ENCODE data around the gene SAP30BP. TPM values are rescaled to one million over a fixed set of nuclear protein-coding genes. Genes with fewer than 3 reads are reported as not detected.

Gene SAP30BP
- total and polyA plus RNA-seq, 2 donors, result 72.4 to 85.4 TPM

- DNase-seq (ENCODE audit: low read depth in 6 of 9, low spot score in 9 of 9), result no peak
- Histone ChIP-seq H3K4me1 (ENCODE audit: control insufficient read depth in 2 of 2, insufficient read depth in 2 of 2, low read length in 2 of 2) (peaks cover 4 to 10% of the 10 kb centered on the region in 2 donors), H3K27ac (ENCODE audit: low read depth in 1 of 2, low read length in 1 of 2) (no peak overlapping the region), H3K27me3 (ENCODE audit: control insufficient read depth in 2 of 2, insufficient read depth in 1 of 2, low read length in 1 of 2) (peaks cover 5 to 44% of the 10 kb centered on the region in 2 donors), H3K4me3 (ENCODE audit: low read length in 2 of 2) (peak overlapping the region; percentile 22 to 65), H3K36me3 (ENCODE audit: control insufficient read depth in 2 of 2, insufficient read depth in 2 of 2, low read length in 1 of 2) (no peaks in the 10 kb centered on the region), H3K9me3 (ENCODE audit: control insufficient read depth in 2 of 2, insufficient read depth in 1 of 2, low read length in 1 of 2) (peaks cover 0 to 4% of the 10 kb centered on the region in 2 donors)
- WGBS, result 95% methylated on average over 5 of the region's 5 CpGs
Measured at GRCh38 chr17:75722076-75722475, 54.9 kb downstream of the SAP30BP start.

GRCh38 chr17:75722542-75723095 is 55.5 kb downstream of the SAP30BP start:
- Histone ChIP-seq H3K27me3 (ENCODE audit: control insufficient read depth in 2 of 2, insufficient read depth in 1 of 2, low read length in 1 of 2) (peaks cover 5 to 41% of the 10 kb centered on the region in 2 donors), H3K9me3 (ENCODE audit: control insufficient read depth in 2 of 2, insufficient read depth in 1 of 2, low read length in 1 of 2) (peaks cover 0 to 4% of the 10 kb centered on the region in 2 donors), H3K27ac (ENCODE audit: low read depth in 1 of 2, low read length in 1 of 2) (no peak overlapping the region), H3K4me3 (ENCODE audit: low read length in 2 of 2) (no peak overlapping the region), H3K36me3 (ENCODE audit: control insufficient read depth in 2 of 2, insufficient read depth in 2 of 2, low read length in 1 of 2) (no peaks in the 10 kb centered on the region), H3K4me1 (ENCODE audit: control insufficient read depth in 2 of 2, insufficient read depth in 2 of 2, low read length in 2 of 2) (peaks cover 4 to 10% of the 10 kb centered on the region in 2 donors)
- DNase-seq (ENCODE audit: low read depth in 6 of 9, low spot score in 9 of 9), result no peak
- WGBS, result 90% methylated on average over 9 of the region's 9 CpGs

GRCh38 chr17:75723171-75723930 is 56.2 kb downstream of the SAP30BP start:
- 90% methylated on average over 18 of the region's 18 CpGs for WGBS
- Histone ChIP-seq H3K4me3 (ENCODE audit: low read length in 2 of 2) (no peak overlapping the region), H3K4me1 (ENCODE audit: control insufficient read depth in 2 of 2, insufficient read depth in 2 of 2, low read length in 2 of 2) (peaks cover 4 to 10% of the 10 kb centered on the region in 2 donors), H3K27me3 (ENCODE audit: control insufficient read depth in 2 of 2, insufficient read depth in 1 of 2, low read length in 1 of 2) (peaks cover 5 to 41% of the 10 kb centered on the region in 2 donors), H3K9me3 (ENCODE audit: control insufficient read depth in 2 of 2, insufficient read depth in 1 of 2, low read length in 1 of 2) (peaks cover 0 to 4% of the 10 kb centered on the region in 2 donors), H3K27ac (ENCODE audit: low read depth in 1 of 2, low read length in 1 of 2) (no peak overlapping the region), H3K36me3 (ENCODE audit: control insufficient read depth in 2 of 2, insufficient read depth in 2 of 2, low read length in 1 of 2) (no peaks in the 10 kb centered on the region)
- no peak for DNase-seq (ENCODE audit: low read depth in 6 of 9, low spot score in 9 of 9)

GRCh38 chr17:75724016-75725003 is 57.2 kb downstream of the SAP30BP start:
- no peak for DNase-seq (ENCODE audit: low read depth in 6 of 9, low spot score in 9 of 9)
- H3K27me3 ChIP-seq (ENCODE audit: control insufficient read depth in 2 of 2, insufficient read depth in 1 of 2, low read length in 1 of 2), result peaks cover 5 to 32% of the 10 kb centered on the region in 2 donors
- peaks cover 4 to 10% of the 10 kb centered on the region in 2 donors for H3K4me1 ChIP-seq (ENCODE audit: control insufficient read depth in 2 of 2, insufficient read depth in 2 of 2, low read length in 2 of 2)
- no peak overlapping the region for H3K27ac ChIP-seq (ENCODE audit: low read depth in 1 of 2, low read length in 1 of 2)
- no peaks in the 10 kb centered on the region for H3K36me3 ChIP-seq (ENCODE audit: control insufficient read depth in 2 of 2, insufficient read depth in 2 of 2, low read length in 1 of 2)
- 92% methylated on average over 23 of the region's 23 CpGs for WGBS
- H3K9me3 ChIP-seq (ENCODE audit: control insufficient read depth in 2 of 2, insufficient read depth in 1 of 2, low read length in 1 of 2), result peaks cover 0 to 4% of the 10 kb centered on the region in 2 donors
- H3K4me3 ChIP-seq (ENCODE audit: low read length in 2 of 2), result no peak overlapping the region

- Histone ChIP-seq H3K4me3 (ENCODE audit: low read length in 2 of 2) (no peak overlapping the region), H3K36me3 (ENCODE audit: control insufficient read depth in 2 of 2, insufficient read depth in 2 of 2, low read length in 1 of 2) (no peaks in the 10 kb centered on the region)
- WGBS, result 97% methylated on average over 7 of the region's 7 CpGs
Measured at GRCh38 chr17:75725504-75725903, 58.4 kb downstream of the SAP30BP start.

GRCh38 chr17:75727391-75727790 is 60.3 kb downstream of the SAP30BP start:
- H3K27me3 ChIP-seq (ENCODE audit: control insufficient read depth in 2 of 2, insufficient read depth in 1 of 2, low read length in 1 of 2), result peaks cover 0 to 4% of the 10 kb centered on the region in 2 donors
- no peaks in the 10 kb centered on the region for H3K4me1 ChIP-seq (ENCODE audit: control insufficient read depth in 2 of 2, insufficient read depth in 2 of 2, low read length in 2 of 2)
- no peaks in the 10 kb centered on the region for H3K36me3 ChIP-seq (ENCODE audit: control insufficient read depth in 2 of 2, insufficient read depth in 2 of 2, low read length in 1 of 2)
- no peak for DNase-seq (ENCODE audit: low read depth in 6 of 9, low spot score in 9 of 9)
- no peak overlapping the region for H3K4me3 ChIP-seq (ENCODE audit: low read length in 2 of 2)
- H3K9me3 ChIP-seq (ENCODE audit: control insufficient read depth in 2 of 2, insufficient read depth in 1 of 2, low read length in 1 of 2), result no peaks in the 10 kb centered on the region
- H3K27ac ChIP-seq (ENCODE audit: low read depth in 1 of 2, low read length in 1 of 2), result no peak overlapping the region
- WGBS, result 94% methylated on average over 18 of the region's 18 CpGs

More at GRCh38 chr17:75725504-75725903, 58.4 kb downstream of the SAP30BP start:
- H3K27me3 ChIP-seq (ENCODE audit: control insufficient read depth in 2 of 2, insufficient read depth in 1 of 2, low read length in 1 of 2), result peaks cover 3 to 20% of the 10 kb centered on the region in 2 donors
- H3K27ac ChIP-seq (ENCODE audit: low read depth in 1 of 2, low read length in 1 of 2), result no peak overlapping the region
- DNase-seq (ENCODE audit: low read depth in 6 of 9, low spot score in 9 of 9), result no peak
- H3K9me3 ChIP-seq (ENCODE audit: control insufficient read depth in 2 of 2, insufficient read depth in 1 of 2, low read length in 1 of 2), result peaks cover 0 to 4% of the 10 kb centered on the region in 2 donors
- H3K4me1 ChIP-seq (ENCODE audit: control insufficient read depth in 2 of 2, insufficient read depth in 2 of 2, low read length in 2 of 2), result peaks cover 4 to 9% of the 10 kb centered on the region in 2 donors

- Histone ChIP-seq H3K27ac (ENCODE audit: low read depth in 1 of 2, low read length in 1 of 2) (no peak overlapping the region), H3K4me1 (ENCODE audit: control insufficient read depth in 2 of 2, insufficient read depth in 2 of 2, low read length in 2 of 2) (no peaks in the 10 kb centered on the region), H3K36me3 (ENCODE audit: control insufficient read depth in 2 of 2, insufficient read depth in 2 of 2, low read length in 1 of 2) (no peaks in the 10 kb centered on the region), H3K4me3 (ENCODE audit: low read length in 2 of 2) (no peak overlapping the region), H3K27me3 (ENCODE audit: control insufficient read depth in 2 of 2, insufficient read depth in 1 of 2, low read length in 1 of 2) (peaks cover 0 to 3% of the 10 kb centered on the region in 2 donors), H3K9me3 (ENCODE audit: control insufficient read depth in 2 of 2, insufficient read depth in 1 of 2, low read length in 1 of 2) (no peaks in the 10 kb centered on the region)
- 95% methylated on average over 7 of the region's 7 CpGs for WGBS
- no peak for DNase-seq (ENCODE audit: low read depth in 6 of 9, low spot score in 9 of 9)
Measured at GRCh38 chr17:75729351-75729750, 62.2 kb downstream of the SAP30BP start.

GRCh38 chr17:75730065-75730464 is 62.9 kb downstream of the SAP30BP start:
- WGBS, result 93% methylated on average over 24 of the region's 24 CpGs
- DNase-seq (ENCODE audit: low read depth in 6 of 9, low spot score in 9 of 9), result no peak
- no peaks in the 10 kb centered on the region for H3K36me3 ChIP-seq (ENCODE audit: control insufficient read depth in 2 of 2, insufficient read depth in 2 of 2, low read length in 1 of 2)
- no peaks in the 10 kb centered on the region for H3K4me1 ChIP-seq (ENCODE audit: control insufficient read depth in 2 of 2, insufficient read depth in 2 of 2, low read length in 2 of 2)
- H3K4me3 ChIP-seq (ENCODE audit: low read length in 2 of 2), result no peak overlapping the region
- no peak overlapping the region for H3K27ac ChIP-seq (ENCODE audit: low read depth in 1 of 2, low read length in 1 of 2)
- peaks cover 0 to 3% of the 10 kb centered on the region in 2 donors for H3K27me3 ChIP-seq (ENCODE audit: control insufficient read depth in 2 of 2, insufficient read depth in 1 of 2, low read length in 1 of 2)
- no peaks in the 10 kb centered on the region for H3K9me3 ChIP-seq (ENCODE audit: control insufficient read depth in 2 of 2, insufficient read depth in 1 of 2, low read length in 1 of 2)
